A673 (cell line): ENCODE data around the gene KLHL17.

Experiments
- EZH2 ChIP-seq: fragments of 200-600 bp; sonication (generic); IDR thresholded peaks from 2 replicates; pipeline ENCODE4 v1.6.1; 2017; ENCODE audit warnings: borderline replicate concordance, low read depth, mild to moderate bottlenecking, mixed read lengths, antibody characterized with exemption, low read length; ENCODE audit not compliant: poor library complexity, severe bottlenecking
- TF ChIP-seq, protein P1 (sequence below): fragments of 300-800, 200-600 bp; sonication (generic); conservative IDR thresholded peaks from 2 replicates; pipeline ENCODE4 v1.5.1; 2017; ENCODE audit warnings: low read depth, mild to moderate bottlenecking, antibody characterized with exemption, low read length, moderate library complexity, mixed read lengths

DNA sequence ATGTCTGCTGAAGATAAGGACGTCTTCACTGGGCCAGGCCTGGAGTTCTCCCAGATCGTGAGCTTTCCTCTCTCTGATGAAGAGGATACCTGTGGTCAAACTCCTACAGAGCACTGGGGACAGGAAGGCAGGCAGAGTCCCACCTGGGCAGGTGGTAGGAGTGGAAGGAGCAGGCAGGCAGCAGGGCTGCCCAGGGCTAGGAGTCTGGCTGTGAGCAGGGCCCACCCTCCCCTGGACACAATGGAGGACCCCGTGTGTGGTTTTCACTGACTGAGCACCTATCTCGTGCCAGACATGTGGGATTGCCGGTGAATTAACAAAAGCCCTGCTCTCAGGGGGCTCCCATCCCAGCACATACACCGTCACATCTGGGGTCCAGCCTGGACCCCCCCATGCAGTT, 41.5 kb upstream of the KLHL17 start:
- TF ChIP-seq, protein P1, sequence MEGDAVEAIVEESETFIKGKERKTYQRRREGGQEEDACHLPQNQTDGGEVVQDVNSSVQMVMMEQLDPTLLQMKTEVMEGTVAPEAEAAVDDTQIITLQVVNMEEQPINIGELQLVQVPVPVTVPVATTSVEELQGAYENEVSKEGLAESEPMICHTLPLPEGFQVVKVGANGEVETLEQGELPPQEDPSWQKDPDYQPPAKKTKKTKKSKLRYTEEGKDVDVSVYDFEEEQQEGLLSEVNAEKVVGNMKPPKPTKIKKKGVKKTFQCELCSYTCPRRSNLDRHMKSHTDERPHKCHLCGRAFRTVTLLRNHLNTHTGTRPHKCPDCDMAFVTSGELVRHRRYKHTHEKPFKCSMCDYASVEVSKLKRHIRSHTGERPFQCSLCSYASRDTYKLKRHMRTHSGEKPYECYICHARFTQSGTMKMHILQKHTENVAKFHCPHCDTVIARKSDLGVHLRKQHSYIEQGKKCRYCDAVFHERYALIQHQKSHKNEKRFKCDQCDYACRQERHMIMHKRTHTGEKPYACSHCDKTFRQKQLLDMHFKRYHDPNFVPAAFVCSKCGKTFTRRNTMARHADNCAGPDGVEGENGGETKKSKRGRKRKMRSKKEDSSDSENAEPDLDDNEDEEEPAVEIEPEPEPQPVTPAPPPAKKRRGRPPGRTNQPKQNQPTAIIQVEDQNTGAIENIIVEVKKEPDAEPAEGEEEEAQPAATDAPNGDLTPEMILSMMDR: no peak
- TF ChIP-seq EZH2: no peak
